PC-3 (cell line): Measurements from ENCODE around the gene RFT1. TPM values are rescaled to one million over a fixed set of nuclear protein-coding genes. Genes with fewer than 3 reads are reported as not detected.
A peak's percentile ranks its signal among the peaks of the same experiment; 100 is the strongest.

Source experiments
- ATAC-seq: fragments of 200-7000 bp; cut with Tn5 transposase; 2 replicates; pipeline ENCODE4 v1.9.1; 2020; ENCODE audit warnings: mild to moderate bottlenecking, moderate library complexity
- BruUV-seq: library from RNA; stranded (reverse); fragments of 400-500 nt; replicated peaks from 2 replicates; lab custom pipeline; 2021; lab: Mats Ljungman, UMichigan
- CTCF ChIA-PET: fragments of 300-600 bp; sonication (Branson Sonifier 250); formaldehyde crosslinking; loops from one replicate; lab custom pipeline; 2022; ENCODE audit warnings: antibody characterized with exemption; lab: Charles Lee
- POLR2A ChIA-PET: fragments of 300-600 bp; sonication (Branson Sonifier 250); formaldehyde crosslinking; loops from one replicate; lab custom pipeline; 2022; ENCODE audit warnings: antibody characterized with exemption; ENCODE audit not compliant: unreplicated experiment; lab: Charles Lee
- DNase-seq: peaks from one replicate; pipeline ENCODE4 v3.0.0-alpha.2; 2015
- H2AFZ ChIP-seq: fragments of 300-600 bp; sonication (generic); 2 replicates; pipeline ENCODE4 v1.6.0; 2016; ENCODE audit warnings: antibody characterized with exemption, low read length
- H3F3A ChIP-seq: fragments of 300-600 bp; sonication (generic); one replicate; pipeline ENCODE4 v1.6.0; 2017; ENCODE audit warnings: antibody characterized with exemption, low read length, control low read depth, mild to moderate bottlenecking; ENCODE audit not compliant: unreplicated experiment
- H3K27ac ChIP-seq: fragments of 300-600 bp; sonication (generic); 2 replicates; pipeline ENCODE4 v1.5.1; 2016; ENCODE audit warnings: mild to moderate bottlenecking, low read length
- H3K27me3 ChIP-seq: fragments of 300-600 bp; sonication (generic); 2 replicates; pipeline ENCODE4 v1.6.1; 2016; ENCODE audit warnings: low read length, mixed read lengths
- H3K36me3 ChIP-seq: fragments of 300-600 bp; sonication (generic); 2 replicates; pipeline ENCODE4 v1.6.1; 2016; ENCODE audit warnings: low read depth, mixed run types, low read length, mixed read lengths
- H3K4me1 ChIP-seq: fragments of 300-600 bp; sonication (generic); 2 replicates; pipeline ENCODE4 v1.5.1; 2016; ENCODE audit warnings: low read length; ENCODE audit not compliant: insufficient read depth
- H3K4me2 ChIP-seq: fragments of 300-600 bp; sonication (generic); 2 replicates; pipeline ENCODE4 v1.6.0; 2016; ENCODE audit warnings: low read length
- H3K4me3 ChIP-seq: fragments of 300-600 bp; sonication (generic); 2 replicates; pipeline ENCODE4 v1.5.1; 2016; ENCODE audit warnings: mild to moderate bottlenecking, low read length, mixed read lengths
- H3K79me2 ChIP-seq: fragments of 300-600 bp; sonication (generic); 2 replicates; pipeline ENCODE4 v1.6.1; 2017; ENCODE audit warnings: low read length, mixed read lengths
- H3K9ac ChIP-seq: fragments of 300-600 bp; sonication (generic); 2 replicates; pipeline ENCODE4 v1.6.0; 2016; ENCODE audit warnings: mild to moderate bottlenecking, low read length
- H3K9me2 ChIP-seq: fragments of 300-600 bp; sonication (generic); replicated peaks from 2 replicates; pipeline ENCODE4 v1.6.1; 2016; ENCODE audit warnings: mixed run types, low read length, mixed read lengths
- H3K9me3 ChIP-seq: fragments of 300-600 bp; sonication (generic); 2 replicates; pipeline ENCODE4 v1.6.1; 2016; ENCODE audit warnings: low read length, mixed read lengths
- H4K20me1 ChIP-seq: fragments of 300-600 bp; sonication (generic); 2 replicates; pipeline ENCODE4 v1.6.1; 2016; ENCODE audit warnings: low read length, mixed read lengths
- CTCF ChIP-seq: fragments of 300-600 bp; sonication (generic); conservative IDR thresholded peaks from 2 replicates; pipeline ENCODE4 v1.5.1; 2017; ENCODE audit warnings: antibody characterized with exemption, low read depth, mild to moderate bottlenecking, low read length
- EZH2 ChIP-seq: fragments of 300-600 bp; sonication (generic); IDR thresholded peaks from one replicate; pipeline ENCODE4 v1.6.1; 2017; ENCODE audit warnings: antibody characterized with exemption, mild to moderate bottlenecking, low read length; ENCODE audit not compliant: unreplicated experiment
- EZH2phosphoT487 ChIP-seq: fragments of 300-600 bp; sonication (generic); IDR thresholded peaks from 2 replicates; pipeline ENCODE4 v1.6.1; 2018; ENCODE audit warnings: mild to moderate bottlenecking, antibody characterized with exemption, low read length, borderline replicate concordance
- intact Hi-C: fragments of 100-400 bp; cut with micrococcal nuclease; formaldehyde crosslinking; loops from 2 replicates; pipeline ENCODE4 v1.9.0; 2023
- total RNA-seq: library from RNA; depleted of rRNA; stranded (reverse); fragments of >200 nt; gene quantifications from 2 replicates; pipeline ENCODE4 v1.2.3, GENCODE V29; 2014

Gene RFT1
- total RNA-seq, 1 experiment from 2014 or later = 24.6 TPM

GRCh38 chr3:53114412-53115074 is 15.7 kb downstream of the RFT1 start:
- Histone ChIP-seq H3K27ac (peak overlapping the region; percentile 81), H3K9me3 (no peaks in the 10 kb centered on the region), H3K4me2 (peak overlapping the region; percentile 24), H3K9me2 (no peaks in the 10 kb centered on the region), H3K36me3 (peaks cover 33% of the 10 kb centered on the region), H3K9ac (peak overlapping the region; percentile 34; the same call in 1 of the 2 replicates), H3K4me1 (peaks cover 38% of the 10 kb centered on the region), H4K20me1 (no peaks in the 10 kb centered on the region), H3F3A (peaks cover 5% of the 10 kb centered on the region), H3K79me2 (no peaks in the 10 kb centered on the region), H2AFZ (no peak overlapping the region; the same call in 1 of the 2 replicates), H3K4me3 (no peak overlapping the region), H3K27me3 (no peaks in the 10 kb centered on the region)
- TF ChIP-seq EZH2 = no peak
- no peak for TF ChIP-seq CTCF
- no peak for TF ChIP-seq EZH2phosphoT487
- DNase-seq (peak; percentile 95), ATAC-seq (peak; percentile 91)
- POLR2A ChIA-PET = no interaction called here
- intact Hi-C loops = loop anchor here (1.0 kb wide), 4 partner anchors 16 to 82 kb away; partner anchors contain the start of gene RFT1
- no TSS peak for BruUV-seq
- CTCF ChIA-PET = interaction anchor here (0.7 to 1.7 kb wide), 6 partner anchors 17 to 82 kb away, joined by 3 to 9 read pairs (median 6); partner anchors contain the start of gene PRKCD

- intact Hi-C loops = loop anchor here (1.0 kb wide), 4 partner anchors 16 to 82 kb away; partner anchors contain the start of gene RFT1
- Histone ChIP-seq H3F3A (peaks cover 5% of the 10 kb centered on the region), H4K20me1 (no peaks in the 10 kb centered on the region), H3K4me1 (peaks cover 44% of the 10 kb centered on the region), H2AFZ (peak overlapping the region; percentile 18; the same call in 1 of the 2 replicates), H3K36me3 (peaks cover 29% of the 10 kb centered on the region), H3K27me3 (no peaks in the 10 kb centered on the region), H3K9me3 (no peaks in the 10 kb centered on the region), H3K79me2 (no peaks in the 10 kb centered on the region), H3K4me3 (no peak overlapping the region), H3K9ac (peak overlapping the region; percentile 34; the same call in 1 of the 2 replicates), H3K9me2 (no peaks in the 10 kb centered on the region), H3K27ac (peak overlapping the region; percentile 81), H3K4me2 (peak overlapping the region; percentile 27)
- no peak for TF ChIP-seq EZH2phosphoT487
- TF ChIP-seq CTCF = peak; percentile 99
- TF ChIP-seq EZH2 = no peak
- POLR2A ChIA-PET = no interaction called here
- peak; percentile 61 for ATAC-seq
- CTCF ChIA-PET = interaction anchor here (0.7 to 1.7 kb wide), 6 partner anchors 18 to 82 kb away, joined by 3 to 9 read pairs (median 6); partner anchors contain the start of gene PRKCD
- DNase-seq = peak; percentile 90
- no TSS peak for BruUV-seq
Measured at GRCh38 chr3:53114011-53114400, 16.2 kb downstream of the RFT1 start.
